HuH-7.5 (cell line): ENCODE results near the gene THOC5.
"Not testable (repeated sequence)": the region's sequence is repeated elsewhere in the genome, so short reads cannot be mapped to it uniquely, and the experiment has no call there.

Source experiments
- DNase-seq: peaks from one replicate; pipeline ENCODE4 v3.0.0; 2011; ENCODE audit warnings: low spot score

THOC5 gene

GRCh38 chr22:29559853-29560252 lies 6.3 kb upstream of the THOC5 start:
- DNase-seq: no peak

DNA sequence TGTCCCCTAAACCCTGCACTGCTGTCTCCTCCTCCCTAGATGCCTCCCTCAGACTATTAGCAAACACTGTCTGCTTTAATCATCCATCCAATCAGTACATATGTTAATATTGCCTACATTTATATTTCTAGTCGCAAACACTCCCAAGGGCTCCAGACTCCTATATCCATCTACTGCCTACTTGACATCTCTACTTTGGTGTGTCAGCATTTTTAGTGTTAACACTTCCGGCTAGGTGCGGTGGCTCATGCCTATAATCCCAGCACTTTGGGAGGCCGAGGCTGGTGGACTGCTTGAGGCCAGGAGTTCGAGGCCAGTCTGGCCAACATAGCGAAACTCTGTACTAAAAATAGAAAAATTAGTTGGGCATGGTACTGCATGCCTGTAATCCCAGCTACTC lies 5.5 kb upstream of the THOC5 start:
- no peak for DNase-seq

- no peak for DNase-seq
Observed at GRCh38 chr22:29555065-29555644, 1.6 kb upstream of the THOC5 start.

DNA sequence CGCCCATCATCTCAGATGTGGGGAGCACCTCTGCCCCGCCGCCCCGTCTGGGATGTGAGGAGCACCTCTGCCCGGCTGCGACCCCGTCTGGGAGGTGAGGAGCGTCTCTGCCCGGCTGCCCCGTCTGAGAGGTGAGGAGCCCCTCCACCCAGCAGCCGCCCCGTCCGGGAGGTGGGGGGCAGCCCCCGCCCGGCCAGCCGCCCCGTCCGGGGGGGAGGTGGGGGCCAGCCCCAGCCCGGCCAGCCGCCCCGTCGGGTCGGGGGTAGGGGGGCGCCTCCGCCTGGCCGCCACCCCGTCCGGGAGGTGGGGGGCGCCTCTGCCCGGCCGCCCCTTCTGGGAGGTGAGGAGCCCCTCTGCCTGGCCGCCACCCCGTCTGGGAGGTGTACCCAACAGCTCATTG lies 1.2 kb downstream of the THOC5 start:
- DNase-seq: not testable (repeated sequence)

DNA sequence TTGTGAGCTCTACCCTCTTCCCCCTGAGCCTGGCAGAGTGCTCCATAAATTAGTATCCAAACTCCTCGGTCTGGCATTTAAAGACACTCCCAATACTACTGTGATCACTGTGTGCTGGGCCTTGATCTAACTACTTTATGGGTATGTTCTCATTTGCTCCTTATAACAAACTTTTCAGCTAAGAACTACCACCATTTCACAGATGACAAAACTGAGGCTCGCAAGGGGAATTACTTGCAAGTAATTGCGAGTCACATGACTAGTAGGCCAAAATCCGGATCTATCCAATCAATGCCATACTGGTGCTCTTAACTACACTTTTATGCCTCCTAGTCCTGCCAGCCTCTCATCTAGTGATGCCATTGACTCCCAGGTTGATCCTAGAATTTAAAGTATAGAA lies 3.6 kb downstream of the THOC5 start:
- DNase-seq: no peak

GRCh38 chr22:29545045-29545444 lies 8.5 kb downstream of the THOC5 start:
- DNase-seq: not testable (repeated sequence)

GRCh38 chr22:29541845-29542244 lies 11.7 kb downstream of the THOC5 start:
- DNase-seq: no peak

GRCh38 chr22:29539105-29539504 lies 14.5 kb downstream of the THOC5 start:
- DNase-seq: no peak

- DNase-seq: no peak
Observed at GRCh38 chr22:29536411-29536810, 17.1 kb downstream of the THOC5 start.

GRCh38 chr22:29531419-29531818 lies 22.1 kb downstream of the THOC5 start:
- DNase-seq: no peak

GRCh38 chr22:29530716-29531115 lies 22.8 kb downstream of the THOC5 start:
- no peak for DNase-seq

DNA sequence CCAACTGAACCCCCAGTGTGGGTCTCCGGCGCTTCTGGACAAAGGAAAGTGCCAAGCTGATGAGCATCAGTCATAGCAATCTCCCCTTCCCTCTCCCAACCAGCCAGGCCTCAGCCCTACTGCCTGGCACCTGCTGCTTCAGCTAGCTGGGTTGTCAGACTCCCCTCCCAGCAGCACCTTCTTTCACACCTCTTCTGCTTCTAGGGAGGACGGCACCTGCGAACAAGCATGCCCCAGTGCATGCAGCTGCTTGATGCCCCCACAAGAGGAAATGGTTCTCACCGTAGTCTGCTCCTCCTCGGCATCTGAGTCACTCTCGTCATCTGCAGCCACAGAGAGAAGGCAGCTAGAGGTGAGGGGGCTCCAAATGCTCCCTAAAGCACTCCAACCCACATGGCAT lies 25.4 kb downstream of the THOC5 start:
- no peak for DNase-seq

DNA sequence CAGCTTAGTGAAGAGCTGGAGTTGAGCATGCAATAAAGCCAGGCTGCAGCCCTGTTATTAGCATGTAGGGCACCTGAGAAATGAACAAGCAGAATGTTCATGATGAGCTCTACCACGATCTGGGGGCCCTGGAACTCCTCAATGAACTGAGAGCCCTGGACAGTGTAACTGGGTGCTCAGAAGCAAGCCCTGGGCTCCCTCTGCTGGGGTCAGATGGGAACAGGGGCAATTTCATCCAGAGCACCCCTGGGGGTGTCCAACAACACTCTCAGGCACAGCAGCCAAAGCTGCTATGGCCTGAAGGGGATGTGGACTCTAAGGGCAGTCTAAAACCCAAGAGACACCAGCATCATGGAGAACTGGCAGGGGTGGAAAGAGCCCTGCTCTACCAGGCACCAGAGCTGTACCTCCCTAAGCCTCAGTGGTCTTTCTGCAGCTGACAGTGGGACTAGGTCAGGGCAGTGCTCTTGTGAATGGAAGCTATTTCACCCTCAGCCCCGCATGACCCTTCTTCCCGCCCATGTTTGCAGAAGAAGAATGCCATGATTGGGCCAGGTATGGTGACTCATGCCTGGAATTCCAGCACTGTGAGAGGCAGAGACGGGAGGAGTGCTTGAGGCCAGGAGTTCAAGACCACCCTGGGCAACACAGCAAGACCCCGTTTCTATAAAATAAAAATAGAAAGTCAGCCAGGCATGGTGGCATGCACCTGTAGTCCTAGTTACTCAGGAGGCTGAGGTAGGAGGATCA lies 28.9 kb downstream of the THOC5 start:
- DNase-seq: peak; percentile 56

- DNase-seq: no peak
Observed at GRCh38 chr22:29523761-29524160, 29.8 kb downstream of the THOC5 start.

GRCh38 chr22:29521526-29521925 lies 32.0 kb downstream of the THOC5 start:
- no peak for DNase-seq

- no peak for DNase-seq
Observed at GRCh38 chr22:29520851-29521250, 32.7 kb downstream of the THOC5 start.

DNA sequence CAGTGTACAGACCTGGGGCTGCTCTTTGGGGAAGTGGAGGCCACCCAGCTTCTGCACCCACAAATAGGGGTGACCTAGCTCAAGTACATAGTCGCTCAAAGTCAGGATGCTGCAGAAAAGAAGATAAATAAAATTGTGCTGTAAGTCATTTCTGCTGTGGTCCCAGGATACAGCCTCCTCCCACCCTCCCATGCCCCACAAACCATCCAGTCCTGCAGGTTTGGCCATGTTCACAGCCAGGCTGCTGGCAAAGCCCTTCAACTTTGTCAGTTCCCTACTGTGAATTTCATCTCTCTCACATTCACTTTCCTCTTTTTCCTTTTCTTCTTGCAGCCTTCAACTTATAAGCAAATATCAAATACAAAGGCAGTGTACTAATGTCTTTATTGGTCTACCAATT lies 33.6 kb downstream of the THOC5 start:
- no peak for DNase-seq

- DNase-seq: no peak
Observed at GRCh38 chr22:29518427-29518826, 35.1 kb downstream of the THOC5 start.

GRCh38 chr22:29517215-29517908 lies 36.2 kb downstream of the THOC5 start:
- no peak for DNase-seq

- no peak for DNase-seq
Observed at GRCh38 chr22:29512031-29512430, 41.5 kb downstream of the THOC5 start.

DNA sequence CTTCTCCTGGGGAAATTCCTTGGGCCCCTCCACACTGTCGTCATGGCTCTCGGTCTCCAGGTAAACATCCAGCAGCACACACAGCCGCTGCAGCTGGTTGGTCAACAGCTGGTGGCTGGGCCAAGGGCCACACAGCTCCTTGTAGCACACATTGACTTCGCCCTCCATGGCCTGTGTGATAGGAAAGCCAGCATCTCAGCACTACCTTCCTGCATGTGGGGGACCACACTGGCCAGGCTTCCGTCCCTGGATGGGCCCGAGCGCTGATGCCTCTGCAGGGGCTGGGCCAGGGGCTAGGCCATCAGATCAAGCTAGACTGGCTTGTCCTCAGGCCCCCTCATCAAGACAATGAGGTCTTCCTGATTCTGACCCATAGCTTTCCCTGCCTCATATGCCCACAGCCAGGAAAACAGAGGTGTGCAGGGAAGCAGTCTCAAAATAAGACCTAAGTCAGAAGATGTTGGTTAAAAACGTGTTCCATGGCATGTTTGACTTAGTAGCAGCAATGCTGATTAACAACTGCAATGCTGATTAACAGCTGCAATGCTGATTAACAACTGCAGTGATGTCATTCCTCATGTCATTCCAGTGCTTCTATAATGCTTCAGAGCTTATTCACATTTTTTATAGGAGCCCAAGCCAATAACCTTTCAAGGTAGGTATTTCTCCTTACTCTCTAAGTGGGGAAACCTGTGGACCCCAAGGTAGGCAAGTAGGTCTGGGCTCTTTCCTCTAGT lies 42.3 kb downstream of the THOC5 start:
- no peak for DNase-seq

GRCh38 chr22:29510542-29510941 lies 43.0 kb downstream of the THOC5 start:
- no peak for DNase-seq

DNA sequence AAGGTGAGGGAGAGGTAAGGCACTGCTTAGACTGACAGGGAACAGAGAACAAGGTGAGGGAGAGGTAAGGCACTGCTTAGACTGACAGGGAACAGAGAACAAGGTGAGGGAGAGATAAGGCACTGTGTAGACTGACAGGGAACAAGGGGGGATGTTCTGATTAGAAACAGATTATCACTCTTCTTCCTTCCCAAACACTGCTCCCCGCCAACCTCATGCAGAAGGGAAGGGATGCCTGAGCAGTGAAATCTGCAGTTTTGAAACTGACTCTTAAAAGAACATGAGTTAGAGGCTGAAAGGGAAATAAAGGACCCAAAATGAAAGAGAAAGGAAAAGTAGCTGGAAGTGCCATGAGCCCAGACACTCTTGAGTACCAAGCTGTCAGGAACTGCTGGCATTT lies 43.7 kb downstream of the THOC5 start:
- no peak for DNase-seq
